ENCODE measurements around the gene ATF6B. TPM values are rescaled to one million over a fixed set of nuclear protein-coding genes. Genes with fewer than 3 reads are reported as not detected.

ATF6B gene
- 10 to 100 TPM; 72.2 to 75.6 TPM for total RNA-seq
- polyA plus RNA-seq (2013, experiment 1 of 2), result 85.5 TPM
- polyA plus RNA-seq (2013, experiment 2 of 2), result 105 TPM
- total RNA-seq, result 13.7 to 110 (median 59.6) reads per million in 172 experiments

GRCh38 chr6:32127717-32128592, at the start of gene ATF6B:
ATF6B (minus strand) TSS chr6:32128246; CDS start chr6:32128207, 39 bp downstream.
- H3K4me3 Mint-ChIP-seq, result peak within 1 kb of the TSS; percentile 99
- peak within 1 kb of the TSS; percentile 63 to 77 for H3K27ac ChIP-seq (ENCODE audit: low read depth in 1 of 2, low read length in 2 of 2)
- ATAC-seq (ENCODE audit: poor library complexity) (peak; percentile 93), DNase-seq (peak; percentile 88 to 100 (median 96))
- peak within 1 kb of the TSS; percentile 81 for H3K4me3 ChIP-seq (ENCODE audit: low read length)
- peaks cover 38% of the 10 kb centered on the region for H3K36me3 ChIP-seq (ENCODE audit: insufficient read depth, low read length)
- H3K9me3 Mint-ChIP-seq, result no peaks in the 10 kb centered on the region
- no peaks in the 10 kb centered on the region for H3K27me3 ChIP-seq (ENCODE audit: control insufficient read depth in 1 of 2, insufficient read depth in 2 of 2, low read length in 2 of 2)
- H3K4me1 Mint-ChIP-seq (ENCODE audit: low read depth), result peaks cover 52% of the 10 kb centered on the region
- CTCF ChIA-PET, result interaction anchor here (0.7 to 2.1 kb wide), 3 partner anchors 10 to 40 kb away, joined by 3 to 11 read pairs (median 5); no protein-coding TSS in a partner anchor
- H3K4me1 ChIP-seq (ENCODE audit: insufficient read depth, low read length), result peaks cover 50% of the 10 kb centered on the region
- POLR2A ChIA-PET, result interaction anchor here (0.6 to 5.6 kb wide), 20 partner anchors 10 to 1149 kb away, joined by 3 to 48 read pairs (median 6); partner anchors contain the start of genes AGPAT1, B3GALT4, BAG6 and DDX39B
- no peaks in the 10 kb centered on the region for H3K9me3 ChIP-seq (ENCODE audit: control insufficient read depth in 1 of 2, insufficient read depth in 1 of 2, low read length in 2 of 2)
- peaks cover 47% of the 10 kb centered on the region for H3K36me3 Mint-ChIP-seq (ENCODE audit: low read depth)
- peak within 1 kb of the TSS; percentile 90 for H3K27ac Mint-ChIP-seq
- no peaks in the 10 kb centered on the region for H3K27me3 Mint-ChIP-seq
- intact Hi-C loops (cut with DNase I, micrococcal nuclease), result loop anchor here in 1 of 2 experiments (5.0 to 10.0 kb wide), 2 partner anchors 171 to 727 kb away; partner anchors contain the start of genes NELFE, PSMB9, SKIC2 and TAP1
- no peak for TF ChIP-seq CTCF (IDR thresholded peaks at IDR 0.05)

GRCh38 chr6:32177183-32177787, 49.2 kb upstream of the ATF6B start:
- peaks cover 71% of the 10 kb centered on the region for H3K4me1 Mint-ChIP-seq (ENCODE audit: low read depth)
- DNase-seq, result peak in 6 of 14 experiments; percentile 27 to 63 (median 40)
- intact Hi-C loops (cut with DNase I, micrococcal nuclease), result loop anchor here (1.0 to 10.0 kb wide), 3 partner anchors 47 to 220 kb away; partner anchors contain the start of genes FKBPL (in 2 of the 2), DXO (in 1 of the 2), NELFE (in 1 of the 2) and SKIC2 (in 1 of the 2)
- no peaks in the 10 kb centered on the region for H3K9me3 Mint-ChIP-seq
- ChIA-PET CTCF (interaction anchor here (0.9 to 2.8 kb wide), 2 partner anchors 18 to 48 kb away, joined by 3 to 14 read pairs; no protein-coding TSS in a partner anchor), POLR2A (interaction anchor here (0.9 to 8.1 kb wide), 9 partner anchors 8 to 795 kb away, joined by 3 to 242 read pairs (median 4); partner anchors contain the start of genes ATF6B, BAG6, FKBPL and GPSM3)
- peaks cover 22% of the 10 kb centered on the region for H3K36me3 ChIP-seq (ENCODE audit: insufficient read depth, low read length)
- H3K36me3 Mint-ChIP-seq (ENCODE audit: low read depth), result peaks cover 46% of the 10 kb centered on the region
- H3K4me3 Mint-ChIP-seq, result peak overlapping the region; percentile 91
- TF ChIP-seq CTCF (IDR thresholded peaks at IDR 0.05), result no peak
- ATAC-seq (ENCODE audit: poor library complexity), result peak; percentile 8
- peak overlapping the region; percentile 93 to 98 for H3K27ac ChIP-seq (ENCODE audit: low read depth in 1 of 2, low read length in 2 of 2)
- H3K27me3 ChIP-seq (ENCODE audit: control insufficient read depth in 1 of 2, insufficient read depth in 2 of 2, low read length in 2 of 2), result no peaks in the 10 kb centered on the region
- no peaks in the 10 kb centered on the region for H3K27me3 Mint-ChIP-seq
- peak overlapping the region; percentile 91 for H3K4me3 ChIP-seq (ENCODE audit: low read length)
- peak overlapping the region; percentile 85 for H3K27ac Mint-ChIP-seq
- H3K9me3 ChIP-seq (ENCODE audit: control insufficient read depth in 1 of 2, insufficient read depth in 1 of 2, low read length in 2 of 2), result no peaks in the 10 kb centered on the region
- peaks cover 76% of the 10 kb centered on the region for H3K4me1 ChIP-seq (ENCODE audit: insufficient read depth, low read length)

Measured in CD4-positive, alpha-beta T cell (primary cell).